ENCODE measurements around the gene FGF7.
"Not testable (repeated sequence)": the region's sequence is repeated elsewhere in the genome, so short reads cannot be mapped to it uniquely, and the experiment has no call there.

Gene FGF7, protein sequence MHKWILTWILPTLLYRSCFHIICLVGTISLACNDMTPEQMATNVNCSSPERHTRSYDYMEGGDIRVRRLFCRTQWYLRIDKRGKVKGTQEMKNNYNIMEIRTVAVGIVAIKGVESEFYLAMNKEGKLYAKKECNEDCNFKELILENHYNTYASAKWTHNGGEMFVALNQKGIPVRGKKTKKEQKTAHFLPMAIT

DNA sequence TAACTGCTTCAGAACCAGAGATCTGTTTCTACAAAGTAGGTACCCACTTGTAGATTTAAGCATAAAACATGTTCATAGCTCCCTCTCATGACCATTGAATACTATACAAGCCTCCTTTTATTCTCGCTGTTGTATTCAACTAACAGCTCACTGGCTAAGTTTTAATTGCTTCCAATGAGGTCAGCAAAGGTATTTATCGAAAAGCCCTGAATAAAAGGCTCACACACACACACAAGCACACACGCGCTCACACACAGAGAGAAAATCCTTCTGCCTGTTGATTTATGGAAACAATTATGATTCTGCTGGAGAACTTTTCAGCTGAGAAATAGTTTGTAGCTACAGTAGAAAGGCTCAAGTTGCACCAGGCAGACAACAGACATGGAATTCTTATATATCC is at the start of gene FGF7:
TSS of gene FGF7 (plus strand) at position 222 of the 400 bp plus-strand sequence. CDS start 1,056 bp downstream, outside the sequence.
- no peak for DNase-seq

DNA sequence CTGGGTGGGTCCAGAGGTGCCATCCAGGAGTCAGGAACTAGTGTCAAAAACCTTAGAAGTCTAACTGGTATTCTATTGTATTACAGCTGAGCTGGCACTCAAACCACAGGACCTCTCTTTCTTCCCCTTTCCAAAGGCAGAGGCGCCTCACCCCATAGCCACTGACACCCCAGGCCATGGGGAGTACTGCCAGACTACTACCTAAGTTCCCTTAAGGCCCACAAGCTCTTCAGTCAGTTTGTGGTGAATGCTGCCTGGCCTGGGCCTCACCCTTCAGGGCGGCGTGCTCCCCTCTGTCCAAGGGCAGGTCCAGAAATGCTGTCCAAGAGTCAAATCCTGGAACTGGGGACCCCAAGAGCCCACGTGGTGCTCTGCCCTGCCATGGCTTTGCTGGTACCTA is 43.0 kb upstream of the FGF7 start:
- DNase-seq, result no peak

DNA sequence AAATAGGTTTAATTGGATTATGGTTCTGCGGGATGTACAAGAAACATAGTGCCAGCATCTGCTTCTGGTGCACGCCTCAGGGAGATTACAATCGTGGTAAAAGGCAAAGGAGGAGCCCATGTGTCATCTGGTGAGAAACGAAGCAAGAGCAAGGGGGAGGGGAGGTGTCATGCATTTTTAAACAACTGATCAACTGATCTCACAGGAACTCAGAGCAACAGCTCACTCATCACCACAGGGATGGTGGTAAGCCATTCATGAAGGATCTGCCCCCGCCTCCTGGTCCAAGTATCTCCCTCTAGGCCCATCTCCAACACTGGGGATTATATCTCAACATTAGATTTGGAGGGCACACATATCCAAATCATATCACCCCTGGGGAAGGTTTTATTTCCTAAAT is 42.1 kb upstream of the FGF7 start:
- no peak for DNase-seq

DNA sequence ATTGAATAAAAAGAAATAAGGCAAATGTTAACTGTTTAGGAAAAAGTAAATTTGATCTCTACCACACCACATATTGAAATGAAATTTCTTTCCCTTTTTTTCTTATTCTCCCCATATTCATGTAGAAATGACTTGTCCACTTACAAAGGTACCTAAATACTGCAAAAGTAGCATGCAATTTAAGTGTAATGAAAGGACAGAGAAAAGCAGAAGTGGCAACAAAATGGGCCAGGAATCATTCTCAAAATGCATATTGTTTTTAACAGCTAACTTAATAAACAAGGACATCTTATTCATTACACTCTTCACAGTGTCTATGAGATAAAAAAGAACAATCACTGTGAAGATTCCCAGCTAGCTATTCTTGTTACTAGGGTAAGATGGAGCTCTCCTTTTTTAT is 40.6 kb upstream of the FGF7 start:
- no peak for DNase-seq

DNA sequence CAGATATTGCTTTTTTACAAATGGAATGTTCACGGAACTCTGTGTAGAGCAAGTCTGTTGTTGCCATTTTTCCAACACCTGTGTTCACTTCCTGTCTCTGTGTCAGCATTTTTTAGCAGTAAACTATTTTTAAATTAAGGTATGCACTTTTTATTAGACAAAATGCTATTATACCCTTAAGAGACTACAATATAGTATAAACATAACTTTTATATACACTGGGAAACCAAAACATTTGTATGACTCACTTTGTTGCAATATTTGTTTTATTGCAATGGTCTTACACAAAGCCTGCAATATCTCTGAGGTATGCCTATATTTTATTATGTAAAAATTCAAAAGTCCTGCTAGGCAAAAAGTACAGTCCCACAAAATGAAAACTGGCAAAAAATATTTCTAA is 39.8 kb upstream of the FGF7 start:
- DNase-seq, result no peak

DNA sequence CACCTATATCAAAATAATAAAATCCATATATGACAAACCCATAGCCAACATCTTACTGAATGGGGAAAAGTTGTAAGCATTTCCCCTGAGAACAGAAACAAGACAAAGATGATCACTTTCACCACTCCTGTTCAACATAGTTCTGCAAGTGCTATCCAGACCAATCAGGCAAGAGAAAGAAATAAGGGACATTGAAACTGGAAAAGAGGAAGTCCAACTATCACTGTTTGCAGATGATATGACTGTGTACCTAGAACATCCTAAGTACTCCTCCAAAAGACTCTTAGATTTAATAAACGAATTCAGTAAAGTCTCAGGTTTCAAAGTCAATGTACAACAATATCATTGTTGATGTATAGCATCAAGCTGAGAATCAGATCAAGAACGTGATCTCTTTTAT is 35.6 kb upstream of the FGF7 start:
- DNase-seq, result no peak

DNA sequence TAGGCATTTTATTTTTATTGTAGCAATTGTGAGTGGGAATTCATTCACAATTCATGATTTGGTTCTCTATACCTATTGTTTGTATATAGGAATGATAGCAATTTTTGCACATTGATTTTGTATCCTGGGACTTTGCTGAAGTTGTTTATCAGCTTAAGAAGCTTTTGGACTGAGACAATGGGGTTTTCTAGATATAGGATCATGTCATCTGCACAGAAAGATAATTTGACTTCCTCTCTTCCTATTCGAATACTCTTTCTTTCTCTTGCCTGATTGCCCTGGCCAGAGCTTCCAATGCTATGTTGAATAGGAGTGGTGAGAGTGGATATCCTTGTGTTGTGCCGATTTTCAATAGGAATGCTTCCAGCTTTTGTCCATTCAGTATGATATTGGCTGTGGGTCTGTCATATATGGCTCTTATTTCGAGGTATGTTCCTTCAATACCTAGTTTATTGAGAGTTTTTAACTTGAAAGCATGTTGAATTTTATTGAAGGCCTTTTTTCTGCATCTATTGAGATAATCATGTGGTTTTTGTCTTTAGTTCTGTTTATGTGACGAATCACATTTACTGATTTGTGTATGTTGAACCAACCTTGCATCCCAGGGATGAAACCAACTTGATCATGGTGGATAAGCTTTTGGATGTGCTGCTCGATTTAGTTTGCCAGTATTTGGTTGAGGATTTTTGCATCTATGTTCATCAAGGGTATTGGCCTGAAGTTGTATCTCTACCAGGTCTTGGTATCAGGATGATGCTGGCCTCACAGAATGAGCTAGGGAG is 20.3 kb upstream of the FGF7 start:
- not testable (repeated sequence) for DNase-seq

DNA sequence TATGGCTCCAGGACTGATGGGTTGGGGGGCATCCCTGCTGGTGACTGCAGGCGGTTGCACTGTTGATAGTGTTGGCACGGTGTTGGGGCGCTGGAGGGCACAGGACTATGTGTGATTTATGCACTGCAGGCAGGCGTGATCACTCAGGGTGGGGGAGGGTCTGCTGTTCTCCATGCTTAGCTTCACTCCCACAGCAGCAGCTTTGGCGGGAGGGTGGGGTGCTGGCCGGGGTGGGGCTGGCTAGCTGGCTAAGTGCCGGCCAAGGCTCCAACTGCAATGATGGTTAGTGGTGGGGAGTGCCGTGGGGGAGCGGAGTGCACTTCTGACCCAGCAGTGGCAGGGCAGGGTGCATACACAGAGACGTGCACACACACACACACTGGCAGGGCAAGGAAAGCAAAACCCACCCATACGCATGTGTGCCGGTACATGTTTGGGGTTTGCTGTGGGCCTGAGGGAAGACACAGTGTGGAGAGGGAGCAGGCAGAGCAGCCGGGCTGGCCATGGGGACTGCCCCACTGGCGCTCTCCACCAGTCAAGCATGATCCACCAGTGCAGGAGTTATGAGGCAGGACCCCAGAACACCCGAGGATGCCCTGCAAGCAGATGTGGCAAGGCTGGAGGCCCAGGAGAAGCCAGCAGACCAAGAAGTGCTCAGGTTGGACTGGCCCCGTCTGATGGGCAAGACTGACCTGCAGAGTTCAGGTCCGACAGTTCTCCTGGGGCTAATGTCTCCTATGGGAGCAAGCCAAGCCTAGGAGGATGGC is 16.5 kb upstream of the FGF7 start:
- no peak for DNase-seq

DNA sequence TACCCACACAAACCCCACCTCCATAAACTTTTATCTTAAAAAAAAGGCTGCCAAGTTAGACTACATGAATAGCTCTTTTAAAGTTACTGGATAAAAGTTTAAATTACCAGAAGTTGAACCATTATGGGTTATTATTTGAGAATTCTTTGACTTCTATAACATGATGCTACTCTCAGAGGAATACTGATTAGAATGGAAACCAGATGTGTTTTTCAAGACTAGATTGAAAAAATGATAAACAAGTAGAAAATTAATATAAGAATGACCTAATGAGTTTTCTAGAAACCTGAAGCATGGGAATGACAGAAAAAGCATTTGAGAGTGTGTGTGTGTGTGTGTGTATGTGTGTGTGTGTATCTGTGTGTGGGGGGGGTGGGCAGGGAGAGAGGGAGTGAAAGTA is 12.4 kb upstream of the FGF7 start:
- DNase-seq, result no peak

DNA sequence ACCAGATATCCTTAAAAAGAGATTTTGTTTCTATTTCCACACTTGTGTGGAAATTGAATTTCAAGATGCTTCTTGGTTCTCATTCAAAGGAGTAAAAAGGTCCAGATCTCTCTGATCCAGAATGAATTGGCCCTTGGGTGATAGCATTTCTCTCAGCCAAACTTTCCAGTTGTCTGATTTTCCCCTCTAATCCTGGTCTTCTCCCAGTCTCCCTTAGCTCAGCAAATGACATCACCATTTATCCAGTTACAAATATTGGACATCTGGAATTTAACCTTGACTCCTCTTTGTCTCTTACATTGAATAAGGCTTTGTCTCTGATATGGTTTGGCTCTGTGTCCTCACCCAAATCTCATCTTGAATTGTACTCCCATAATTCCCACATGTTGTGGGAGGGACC is 10.2 kb upstream of the FGF7 start:
- DNase-seq, result no peak

DNA sequence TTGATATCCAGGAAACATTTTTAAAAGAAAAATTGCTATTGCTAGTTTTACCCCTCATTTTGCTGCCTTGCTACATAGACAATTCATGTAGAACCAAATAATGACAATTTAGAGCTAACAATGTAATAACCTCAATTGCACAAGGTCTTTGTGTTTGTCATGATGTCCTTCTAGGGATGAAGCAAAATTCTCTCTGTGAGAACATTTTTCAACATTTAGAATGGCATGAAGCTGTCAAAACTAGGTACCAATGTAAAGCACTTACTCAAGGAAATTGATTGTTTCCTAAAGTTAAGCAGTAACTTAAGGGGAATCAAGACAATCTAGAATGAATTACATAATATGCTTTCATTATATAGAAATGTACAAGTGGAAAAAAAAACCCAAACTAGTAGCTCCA is 7.9 kb upstream of the FGF7 start:
- no peak for DNase-seq

DNA sequence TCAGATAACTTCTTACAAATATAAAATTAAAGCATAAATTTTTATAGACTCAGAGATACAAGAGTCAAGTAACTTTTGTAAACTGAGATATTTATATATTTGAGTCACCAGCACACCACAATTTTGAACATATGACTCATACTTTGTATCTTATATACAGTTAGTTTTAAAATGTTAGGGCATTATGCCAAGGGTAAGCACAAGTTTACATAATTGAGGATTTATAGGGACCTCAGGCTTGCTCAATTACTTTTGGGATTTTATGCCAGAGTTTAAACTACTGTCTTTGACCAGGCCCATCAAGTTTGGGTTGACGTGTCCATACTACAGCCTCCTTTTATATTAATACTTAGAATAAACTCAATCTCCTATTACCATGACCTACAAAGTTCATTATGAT is 7.4 kb upstream of the FGF7 start:
- DNase-seq, result no peak

DNA sequence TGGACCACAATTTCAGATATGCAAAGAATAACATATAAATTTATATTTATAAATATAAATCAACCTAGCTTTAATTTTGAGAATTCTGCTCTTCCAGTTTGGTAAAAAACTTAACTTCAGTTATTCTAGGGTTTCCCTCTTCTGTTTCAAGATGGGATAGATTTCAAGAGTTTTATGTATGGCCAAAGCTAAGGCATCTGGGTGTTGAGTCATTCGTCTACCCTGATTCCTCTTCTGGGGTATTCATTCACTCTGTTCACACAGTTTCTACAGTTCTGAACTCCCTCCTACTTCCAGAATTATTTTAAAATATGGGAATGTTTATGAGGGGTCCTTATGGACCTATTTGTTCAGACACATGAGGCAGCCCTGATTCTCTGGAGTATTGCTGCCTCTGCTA is 4.2 kb upstream of the FGF7 start:
- no peak for DNase-seq

DNA sequence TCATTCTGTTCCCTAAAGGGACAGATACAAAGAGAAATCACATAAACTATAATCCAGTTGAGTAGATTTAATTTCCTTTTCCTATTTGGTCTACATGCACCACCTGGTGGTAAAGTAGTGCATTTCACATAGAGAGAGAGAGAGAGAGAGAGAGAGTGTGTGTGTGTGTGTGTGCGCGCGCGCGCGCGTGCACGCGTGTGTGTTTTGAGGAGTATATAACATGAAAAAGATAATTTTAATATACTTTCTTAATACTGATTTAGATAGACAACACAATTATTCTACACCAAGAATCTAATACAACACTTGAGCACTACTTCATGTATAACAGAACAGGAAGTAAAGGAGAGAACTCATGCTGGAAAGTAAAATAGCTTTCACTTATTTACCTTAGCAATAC is 1.1 kb upstream of the FGF7 start:
- DNase-seq, result peak; percentile 1

DNA sequence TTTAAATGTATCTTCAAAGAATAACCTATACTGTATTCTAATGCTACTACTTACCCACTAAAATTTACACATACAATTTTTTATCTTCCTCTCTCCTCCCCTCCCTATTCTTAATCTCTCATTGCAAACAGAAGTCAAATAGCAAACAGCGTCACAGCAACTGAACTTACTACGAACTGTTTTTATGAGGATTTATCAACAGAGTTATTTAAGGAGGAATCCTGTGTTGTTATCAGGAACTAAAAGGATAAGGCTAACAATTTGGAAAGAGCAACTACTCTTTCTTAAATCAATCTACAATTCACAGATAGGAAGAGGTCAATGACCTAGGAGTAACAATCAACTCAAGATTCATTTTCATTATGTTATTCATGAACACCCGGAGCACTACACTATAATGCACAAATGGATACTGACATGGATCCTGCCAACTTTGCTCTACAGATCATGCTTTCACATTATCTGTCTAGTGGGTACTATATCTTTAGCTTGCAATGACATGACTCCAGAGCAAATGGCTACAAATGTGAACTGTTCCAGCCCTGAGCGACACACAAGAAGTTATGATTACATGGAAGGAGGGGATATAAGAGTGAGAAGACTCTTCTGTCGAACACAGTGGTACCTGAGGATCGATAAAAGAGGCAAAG is 984 bp downstream of the FGF7 start:
- DNase-seq, result no peak

DNA sequence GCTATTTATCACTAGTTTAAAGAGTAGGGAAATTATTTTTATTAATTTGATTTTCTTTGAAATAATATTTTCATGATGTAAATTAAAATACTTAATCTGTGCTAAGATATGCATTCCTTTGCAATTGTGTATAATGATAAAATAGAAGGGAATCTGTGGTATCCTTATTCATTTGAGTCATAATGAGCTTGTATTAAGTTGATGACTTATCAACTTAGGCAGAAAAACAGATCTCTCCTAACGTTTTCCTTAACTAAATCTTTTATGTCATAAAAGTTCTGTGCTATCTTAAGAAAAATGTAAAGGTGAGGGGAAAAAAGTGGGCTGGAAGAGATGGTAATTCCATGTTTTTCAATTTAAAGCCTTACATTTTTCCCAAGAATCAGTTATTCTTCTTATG is 1.9 kb downstream of the FGF7 start:
- DNase-seq, result no peak

DNA sequence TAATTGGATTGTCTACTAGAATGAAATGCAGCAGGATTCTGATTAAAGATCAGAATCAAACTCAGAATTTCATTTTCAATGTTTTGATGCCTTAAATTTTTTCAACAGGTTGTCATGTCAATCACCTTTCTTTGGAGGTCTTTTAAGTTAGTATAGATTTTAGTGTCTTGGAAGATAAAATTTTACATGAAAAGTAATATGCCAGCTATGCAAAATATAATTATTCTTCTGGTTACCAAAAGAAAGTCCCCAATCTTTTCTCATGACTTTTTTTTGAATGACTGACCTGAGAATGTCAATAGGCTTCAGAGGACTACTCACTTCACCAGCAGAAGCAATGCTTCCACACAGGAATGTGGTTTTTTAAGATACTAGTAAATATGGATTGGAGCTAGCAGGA is 4.3 kb downstream of the FGF7 start:
- DNase-seq, result no peak

DNA sequence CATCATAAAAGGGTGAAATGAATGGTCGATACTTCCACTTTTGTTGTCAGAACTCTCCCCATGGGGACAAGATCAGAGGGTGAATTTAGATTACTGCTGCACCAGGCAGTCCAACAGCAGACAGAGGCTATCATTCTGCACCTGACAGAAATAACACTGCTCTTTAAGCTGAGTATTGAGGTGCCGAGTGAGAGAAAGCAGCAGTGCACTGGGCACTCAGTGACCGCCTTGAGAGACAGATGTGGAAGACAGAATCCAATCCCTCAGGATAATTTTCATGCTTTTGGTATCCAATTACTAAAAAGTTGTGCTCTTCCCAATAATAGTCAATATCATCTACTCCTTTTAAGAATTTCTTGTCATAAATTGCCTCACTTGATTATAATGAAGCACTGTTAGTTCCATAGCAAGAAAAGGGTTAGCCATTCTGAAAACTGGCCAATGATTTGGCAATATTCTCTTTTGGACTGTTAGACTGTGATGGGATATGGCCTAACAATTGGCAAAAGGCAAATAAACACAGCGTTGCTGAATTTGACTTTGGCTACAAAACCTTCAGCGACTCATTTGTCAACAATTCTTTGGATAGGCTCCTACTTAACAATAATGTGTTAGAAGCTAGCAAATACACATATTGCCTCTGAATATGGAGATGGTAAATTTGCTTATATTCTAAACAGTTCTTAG is 5.5 kb downstream of the FGF7 start:
- no peak for DNase-seq

DNA sequence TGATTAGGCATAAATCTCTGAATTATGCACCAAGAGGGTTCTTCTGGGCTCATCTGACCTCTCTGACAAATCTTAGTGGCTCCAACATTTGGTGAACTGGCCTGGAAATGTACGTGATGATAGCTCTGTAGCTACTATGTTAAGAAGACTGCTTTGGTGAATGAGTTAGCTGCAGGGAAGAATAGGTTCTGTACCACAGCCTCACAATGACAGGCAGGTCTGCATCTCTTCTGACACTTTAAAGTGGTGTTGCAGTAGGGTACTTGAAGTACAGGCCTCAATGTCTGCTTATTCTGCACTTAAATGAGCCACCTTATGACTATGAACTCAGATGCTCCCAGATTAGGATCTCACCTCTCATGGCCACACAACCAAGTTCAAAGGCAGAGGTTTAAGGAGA is 7.0 kb downstream of the FGF7 start:
- no peak for DNase-seq

DNA sequence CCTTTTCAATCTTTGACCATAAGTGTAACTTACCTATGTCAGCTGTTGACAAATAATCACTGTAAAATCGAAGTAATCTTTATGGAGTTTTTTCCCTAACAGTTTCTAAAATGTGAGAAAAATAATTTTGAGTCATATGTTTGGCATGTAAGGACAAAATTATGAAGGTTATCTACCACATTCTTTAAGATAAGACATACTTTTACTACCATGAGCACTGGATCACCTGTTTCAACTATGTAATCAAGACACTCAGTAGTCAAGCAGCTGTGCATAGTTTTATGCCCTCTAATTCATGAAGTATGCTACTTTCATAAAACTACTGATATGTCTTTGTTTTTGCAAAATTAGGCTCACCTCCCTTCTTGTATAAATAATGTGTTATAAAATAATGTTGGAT is 12.1 kb downstream of the FGF7 start:
- DNase-seq, result no peak

DNA sequence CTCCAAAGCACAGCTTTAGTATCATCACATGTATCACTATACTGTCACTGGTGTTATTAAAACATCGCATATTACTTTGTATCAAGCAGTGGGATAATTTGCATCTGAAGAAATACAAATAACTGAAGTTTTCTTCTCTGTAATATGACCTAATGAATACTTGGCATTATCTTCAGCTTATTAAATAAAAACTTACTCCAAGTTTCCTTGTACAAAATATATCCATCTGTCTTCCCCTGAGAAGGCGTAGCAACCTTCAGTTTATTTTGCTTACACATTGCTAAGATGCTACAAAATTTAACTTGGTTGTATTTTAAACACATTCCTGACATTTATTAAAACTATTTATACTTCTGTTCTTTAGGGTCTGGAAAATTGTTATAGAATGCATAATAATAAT is 13.7 kb downstream of the FGF7 start:
- no peak for DNase-seq

DNA sequence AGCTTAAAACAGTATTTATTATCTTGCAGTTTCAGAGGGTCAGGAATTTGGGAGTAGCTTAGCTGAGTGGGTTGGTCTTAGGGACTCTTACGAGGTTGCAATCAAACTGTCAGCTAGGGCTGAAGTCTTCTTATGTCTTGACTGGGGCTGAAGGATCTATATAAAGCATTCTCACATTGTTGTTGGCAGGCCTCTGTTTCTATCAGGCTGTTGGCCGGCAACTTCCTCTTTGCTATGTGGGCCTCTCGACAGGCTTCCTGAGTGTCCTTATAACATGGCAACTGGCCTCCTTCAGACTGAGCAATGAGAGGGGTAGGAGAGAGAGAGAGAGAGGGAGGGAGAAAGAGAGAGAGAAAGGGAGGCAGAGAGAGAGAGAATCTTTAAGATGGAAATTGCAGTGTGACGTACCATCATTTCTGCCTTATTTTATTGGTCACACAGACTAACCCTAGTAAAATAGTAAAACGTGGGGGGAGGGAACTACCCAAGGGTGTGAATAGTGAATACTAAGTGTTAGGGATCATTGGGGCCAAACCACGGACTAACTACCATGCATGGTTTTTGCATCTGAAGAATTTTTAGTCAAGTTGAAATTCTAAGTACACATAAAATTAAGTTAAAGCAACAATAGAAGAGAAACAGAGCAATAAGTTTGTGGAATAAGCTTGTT is 16.1 kb downstream of the FGF7 start:
- DNase-seq, result no peak
